HG03520 (cell line): ENCODE data around the gene ARHGAP10.

Experiments used
- ATAC-seq: cut with Tn5 transposase; IDR thresholded peaks from one replicate; pipeline ENCODE4 v1.9.1; 2021; ENCODE audit warnings: mild to moderate bottlenecking, moderate library complexity; ENCODE audit not compliant: unreplicated experiment

Gene ARHGAP10

GRCh38 chr4:147732518-147733235 lies 789 bp downstream of the ARHGAP10 start:
- ATAC-seq = peak; percentile 18

DNA sequence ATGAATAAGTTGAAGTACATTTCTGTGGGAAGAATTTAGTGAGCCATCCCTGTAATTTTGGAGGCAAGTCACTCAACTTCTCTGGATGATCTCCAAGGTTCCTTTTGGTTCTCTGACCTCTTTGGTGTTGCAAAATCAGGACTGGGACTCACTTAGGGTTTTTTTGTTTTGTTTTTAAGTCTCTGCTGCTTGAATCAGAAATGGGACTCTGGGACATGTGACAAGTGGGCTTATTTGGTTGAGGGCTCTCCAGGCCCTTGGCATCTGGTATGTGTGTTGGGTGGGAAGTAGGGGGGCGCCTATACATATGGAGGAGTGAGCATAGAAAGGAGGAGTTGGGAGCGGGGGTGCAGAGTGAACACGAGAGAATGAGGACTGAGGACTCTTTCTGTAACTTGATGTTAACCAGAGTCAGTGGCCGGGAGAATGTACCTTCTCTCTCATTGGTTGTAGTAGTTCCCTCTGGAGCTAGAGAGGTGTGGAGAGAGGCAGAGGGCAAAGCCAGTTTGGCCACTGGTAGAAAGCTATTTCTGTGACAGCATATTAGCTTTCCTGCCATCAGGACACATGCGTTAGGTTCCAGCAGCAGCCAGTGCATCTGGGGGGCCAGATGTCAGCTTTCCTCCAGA lies 1.9 kb downstream of the ARHGAP10 start:
- no peak for ATAC-seq

- ATAC-seq = no peak
Measured at GRCh38 chr4:147734496-147734895, 2.6 kb downstream of the ARHGAP10 start.

- ATAC-seq = peak; percentile 27
Measured at GRCh38 chr4:147735413-147736301, 3.8 kb downstream of the ARHGAP10 start.

DNA sequence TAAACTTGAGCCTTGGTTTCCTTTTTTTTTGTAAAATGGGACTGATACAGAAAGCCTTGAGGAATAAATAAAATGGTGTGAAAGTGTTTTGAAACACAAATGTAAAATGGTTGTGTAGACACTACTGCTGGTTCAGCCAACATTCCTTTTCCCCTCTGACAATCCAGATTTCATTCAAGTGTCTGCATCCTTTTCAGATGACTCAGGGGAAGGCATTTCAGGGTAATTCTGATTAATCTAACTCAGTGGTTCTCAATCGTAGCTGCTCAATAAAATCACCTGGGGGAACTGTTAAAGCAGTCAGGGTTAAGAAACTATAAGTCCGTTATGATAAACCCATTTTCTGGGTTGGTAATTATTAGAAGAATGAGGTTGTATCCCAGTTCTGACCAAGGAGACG lies 4.6 kb downstream of the ARHGAP10 start:
- ATAC-seq = no peak

DNA sequence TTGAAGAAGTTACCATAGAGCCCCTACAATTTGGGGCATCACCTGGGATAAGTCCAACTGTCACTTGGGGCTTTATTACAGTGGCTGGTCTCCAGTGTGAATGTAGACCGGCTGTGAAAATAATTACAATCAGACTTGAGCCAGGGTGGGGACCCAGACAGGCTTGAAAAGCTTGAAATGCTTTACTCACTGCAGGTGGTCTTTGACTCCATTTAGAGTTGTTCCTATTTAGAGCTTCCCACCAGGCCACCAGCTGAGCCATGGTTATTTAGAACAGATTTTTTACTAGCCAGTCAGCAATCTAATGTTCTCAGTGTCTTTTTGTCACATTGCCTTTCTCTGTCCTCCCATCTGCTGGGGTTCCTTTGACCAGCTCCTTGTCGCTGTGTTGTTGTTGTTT lies 5.7 kb downstream of the ARHGAP10 start:
- no peak for ATAC-seq

DNA sequence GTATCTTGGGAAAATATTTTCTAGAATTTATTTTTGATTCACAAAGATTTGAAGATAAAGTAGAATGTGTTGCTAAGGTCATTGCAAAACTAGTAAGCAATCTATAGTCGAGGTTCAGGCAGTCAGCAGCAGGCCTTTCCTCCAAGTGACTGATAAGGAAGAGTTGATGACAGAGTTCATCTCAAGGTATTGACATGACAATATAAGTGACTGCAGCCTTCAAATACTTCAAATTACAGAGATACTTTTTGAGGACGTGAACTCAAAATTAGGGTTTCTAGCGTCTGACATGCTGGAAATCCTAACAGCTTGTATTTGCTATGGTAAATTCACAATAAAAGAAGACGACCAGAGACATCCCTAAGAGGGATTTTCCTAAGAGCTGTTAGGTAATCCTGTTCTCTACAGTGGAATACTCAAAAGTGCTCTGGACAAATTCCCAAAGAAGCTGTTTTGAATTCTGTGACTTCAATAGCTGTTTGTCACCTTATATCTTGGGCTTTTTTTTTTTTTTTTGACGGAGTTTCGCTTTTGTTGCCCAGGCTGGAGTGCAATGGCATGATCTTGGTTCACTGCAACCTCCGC lies 7.4 kb downstream of the ARHGAP10 start:
- no peak for ATAC-seq

DNA sequence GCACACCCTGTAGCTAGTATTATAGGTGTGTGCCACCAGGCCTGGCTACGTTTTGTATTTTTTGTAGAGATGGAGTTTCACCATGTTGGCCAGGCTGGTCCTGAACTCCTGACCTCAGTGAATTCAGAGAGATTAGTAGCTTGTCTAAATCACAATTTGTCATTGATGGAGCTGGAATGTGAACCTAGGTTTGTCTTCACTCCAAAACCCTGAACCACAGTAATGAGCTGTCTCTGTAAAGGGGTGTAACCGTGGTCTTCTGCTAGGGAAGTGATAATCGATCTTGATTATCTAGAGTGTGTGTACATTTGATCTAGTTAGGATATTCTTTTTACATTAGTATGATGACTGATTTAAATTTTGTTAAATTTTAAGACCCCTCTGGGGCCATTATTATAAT lies 8.3 kb downstream of the ARHGAP10 start:
- no peak for ATAC-seq

DNA sequence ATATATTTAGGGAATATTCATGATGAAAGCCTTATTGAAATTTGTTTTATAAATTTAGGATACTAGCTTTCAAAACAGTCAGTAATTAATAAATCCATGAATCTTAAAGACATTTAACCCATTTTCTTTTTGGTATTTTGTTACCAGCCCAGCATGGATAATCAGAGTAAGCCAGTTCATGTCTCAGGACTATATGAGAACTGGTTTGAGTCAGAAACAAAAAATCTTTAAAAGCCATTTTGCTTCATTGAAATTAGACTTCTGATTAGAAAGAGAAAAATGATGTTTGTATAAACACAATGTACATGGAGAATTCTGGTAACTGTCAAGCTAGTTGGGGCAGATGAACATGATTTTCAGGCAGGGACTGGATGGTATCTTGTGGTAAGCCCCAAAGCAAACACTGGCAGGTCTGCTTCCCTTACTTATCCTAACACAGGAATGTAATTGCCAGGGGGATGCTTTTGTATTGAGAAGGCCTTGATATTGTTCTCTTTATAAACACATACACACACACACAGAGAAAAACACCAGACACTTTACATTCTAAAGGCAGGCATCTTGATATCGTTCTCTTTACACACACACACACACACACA lies 9.4 kb downstream of the ARHGAP10 start:
- ATAC-seq = no peak

DNA sequence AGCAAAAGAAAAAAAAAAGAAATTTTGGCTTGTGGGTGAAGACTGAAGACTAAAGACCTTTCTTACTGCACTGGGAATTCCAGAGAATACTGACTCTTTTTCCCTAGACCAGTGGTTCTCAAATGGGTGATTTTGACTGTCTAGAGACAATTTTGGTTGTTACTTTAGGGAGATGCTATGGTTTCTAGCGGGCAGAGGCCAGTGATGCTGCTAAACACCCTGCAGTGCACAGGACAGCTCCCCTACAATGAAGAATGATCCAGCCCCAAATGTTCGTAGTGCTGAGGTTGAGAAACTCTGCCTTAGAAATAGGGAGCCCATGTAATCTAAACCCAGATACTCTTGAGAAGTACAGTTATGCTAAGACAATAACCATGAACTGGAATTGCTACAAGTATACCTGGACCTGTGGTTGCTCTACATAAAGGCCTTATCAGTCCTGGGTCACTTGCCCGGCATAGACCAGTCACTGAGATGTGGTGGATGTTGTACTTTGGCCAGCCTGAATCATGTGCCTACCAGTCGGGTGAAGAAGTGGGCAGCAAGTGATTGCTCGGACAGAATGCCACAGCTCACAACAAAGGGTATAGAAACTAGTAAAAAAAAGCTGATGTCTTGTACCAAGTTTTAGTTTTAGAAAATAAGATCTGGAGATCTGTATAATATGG lies 16.0 kb downstream of the ARHGAP10 start:
- ATAC-seq = no peak

- peak; percentile 95 for ATAC-seq
Measured at GRCh38 chr4:147749811-147750321, 18.0 kb downstream of the ARHGAP10 start.

DNA sequence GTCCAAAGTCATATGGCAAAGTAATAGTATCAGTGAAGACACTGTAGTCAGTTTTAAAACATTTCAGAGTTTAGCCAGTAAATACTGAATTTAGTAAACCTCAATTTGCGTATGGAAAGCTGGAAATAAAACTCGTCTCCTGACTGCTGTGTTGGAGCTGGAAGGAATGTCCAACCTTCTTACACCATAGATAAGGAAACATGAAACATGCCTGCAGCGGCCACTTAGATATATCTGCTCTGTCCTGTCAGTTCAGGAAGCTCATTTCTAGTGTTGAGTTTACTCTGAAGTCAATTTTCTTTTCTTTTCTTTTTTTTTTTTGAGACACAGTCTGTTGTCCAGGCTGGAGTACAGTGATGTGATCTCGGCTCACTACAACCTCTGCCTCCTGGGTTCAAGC lies 21.2 kb downstream of the ARHGAP10 start:
- no peak for ATAC-seq

GRCh38 chr4:147754037-147754445 lies 22.2 kb downstream of the ARHGAP10 start:
- ATAC-seq = no peak

- ATAC-seq = no peak
Measured at GRCh38 chr4:147755561-147756295, 23.8 kb downstream of the ARHGAP10 start.

- no peak for ATAC-seq
Measured at GRCh38 chr4:147756417-147756816, 24.5 kb downstream of the ARHGAP10 start.

DNA sequence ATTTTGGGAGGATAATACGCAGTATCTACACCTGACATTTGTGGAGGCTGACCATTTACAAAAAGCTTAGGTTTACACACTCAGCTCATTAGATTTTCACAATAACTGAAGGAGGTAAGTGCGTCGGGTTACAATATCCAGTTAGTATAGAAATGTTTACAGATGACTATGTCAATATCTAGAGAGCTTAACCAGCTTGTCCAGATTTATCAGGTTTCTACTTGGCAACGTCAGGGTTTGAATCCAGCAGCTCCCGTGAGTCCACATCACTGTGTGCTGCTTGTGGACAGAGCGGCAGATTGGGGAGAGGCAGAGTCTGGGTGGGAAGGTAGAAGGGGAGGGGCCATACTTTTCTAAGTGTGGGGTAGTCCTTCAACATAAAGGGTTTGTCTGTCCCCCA lies 28.3 kb downstream of the ARHGAP10 start:
- ATAC-seq = no peak

GRCh38 chr4:147760695-147761094 lies 28.8 kb downstream of the ARHGAP10 start:
- ATAC-seq = no peak

- ATAC-seq = no peak
Measured at GRCh38 chr4:147761218-147761883, 29.5 kb downstream of the ARHGAP10 start.

- no peak for ATAC-seq
Measured at GRCh38 chr4:147764337-147764736, 32.4 kb downstream of the ARHGAP10 start.
